ENCODE results near the gene KIAA0232. TPM values are rescaled to one million over a fixed set of nuclear protein-coding genes. Genes with fewer than 3 reads are reported as not detected.

KIAA0232 gene
- total and polyA plus RNA-seq, 4 donors, result 8.9 to 34.4 (median 18.5) TPM

GRCh38 chr4:6891436-6892170 lies 109.1 kb downstream of the KIAA0232 start (continued):
- TF ChIP-seq, protein P1, sequence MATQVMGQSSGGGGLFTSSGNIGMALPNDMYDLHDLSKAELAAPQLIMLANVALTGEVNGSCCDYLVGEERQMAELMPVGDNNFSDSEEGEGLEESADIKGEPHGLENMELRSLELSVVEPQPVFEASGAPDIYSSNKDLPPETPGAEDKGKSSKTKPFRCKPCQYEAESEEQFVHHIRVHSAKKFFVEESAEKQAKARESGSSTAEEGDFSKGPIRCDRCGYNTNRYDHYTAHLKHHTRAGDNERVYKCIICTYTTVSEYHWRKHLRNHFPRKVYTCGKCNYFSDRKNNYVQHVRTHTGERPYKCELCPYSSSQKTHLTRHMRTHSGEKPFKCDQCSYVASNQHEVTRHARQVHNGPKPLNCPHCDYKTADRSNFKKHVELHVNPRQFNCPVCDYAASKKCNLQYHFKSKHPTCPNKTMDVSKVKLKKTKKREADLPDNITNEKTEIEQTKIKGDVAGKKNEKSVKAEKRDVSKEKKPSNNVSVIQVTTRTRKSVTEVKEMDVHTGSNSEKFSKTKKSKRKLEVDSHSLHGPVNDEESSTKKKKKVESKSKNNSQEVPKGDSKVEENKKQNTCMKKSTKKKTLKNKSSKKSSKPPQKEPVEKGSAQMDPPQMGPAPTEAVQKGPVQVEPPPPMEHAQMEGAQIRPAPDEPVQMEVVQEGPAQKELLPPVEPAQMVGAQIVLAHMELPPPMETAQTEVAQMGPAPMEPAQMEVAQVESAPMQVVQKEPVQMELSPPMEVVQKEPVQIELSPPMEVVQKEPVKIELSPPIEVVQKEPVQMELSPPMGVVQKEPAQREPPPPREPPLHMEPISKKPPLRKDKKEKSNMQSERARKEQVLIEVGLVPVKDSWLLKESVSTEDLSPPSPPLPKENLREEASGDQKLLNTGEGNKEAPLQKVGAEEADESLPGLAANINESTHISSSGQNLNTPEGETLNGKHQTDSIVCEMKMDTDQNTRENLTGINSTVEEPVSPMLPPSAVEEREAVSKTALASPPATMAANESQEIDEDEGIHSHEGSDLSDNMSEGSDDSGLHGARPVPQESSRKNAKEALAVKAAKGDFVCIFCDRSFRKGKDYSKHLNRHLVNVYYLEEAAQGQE (IDR thresholded peaks at IDR 0.05), result peak; percentile 34
- TF ChIP-seq, protein P2, sequence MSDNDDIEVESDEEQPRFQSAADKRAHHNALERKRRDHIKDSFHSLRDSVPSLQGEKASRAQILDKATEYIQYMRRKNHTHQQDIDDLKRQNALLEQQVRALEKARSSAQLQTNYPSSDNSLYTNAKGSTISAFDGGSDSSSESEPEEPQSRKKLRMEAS (IDR thresholded peaks at IDR 0.05), result peak; percentile 84
- peak; percentile 74 for TF ChIP-seq HNF4G (IDR thresholded peaks at IDR 0.05)
- peak; percentile 93 to 94 for TF ChIP-seq HNF4A (conservative IDR thresholded peaks at IDR 0.05)
- TF ChIP-seq RXRA (IDR thresholded peaks at IDR 0.05), result peak; percentile 87 to 95

- 17% methylated on average over 20 of the region's 20 CpGs for WGBS
These were observed 109.8 kb downstream of the KIAA0232 start for GRCh38 chr4:6892190-6892908.

More at GRCh38 chr4:6892190-6892908, 109.8 kb downstream of the KIAA0232 start:
- peaks cover 0 to 3% (median 0%) of the 10 kb centered on the region in 4 donors for H3K9me3 ChIP-seq (ENCODE audit: control insufficient read depth in 4 of 4, low read length in 3 of 4)
- H3K4me1 ChIP-seq (ENCODE audit: control insufficient read depth in 4 of 4, insufficient read depth in 4 of 4, low read length in 3 of 4), result peaks cover 15 to 35% (median 26%) of the 10 kb centered on the region in 4 donors
- peak overlapping the region; percentile 45 to 77 for H3K9ac ChIP-seq (ENCODE audit: low read depth in 1 of 2, low read length in 2 of 2)
- H3K27me3 ChIP-seq (ENCODE audit: control insufficient read depth in 4 of 4, insufficient read depth in 4 of 4, low read length in 3 of 4), result no peaks in the 10 kb centered on the region
- no peaks in the 10 kb centered on the region for H3K36me3 ChIP-seq (ENCODE audit: control insufficient read depth in 4 of 4, insufficient read depth in 3 of 4, low read depth in 1 of 4, low read length in 3 of 4)
- H3K27ac ChIP-seq (ENCODE audit: low read depth in 1 of 2, low read length in 2 of 2), result peak overlapping the region; percentile 91 to 92
- peak; percentile 62 for TF ChIP-seq SP1 (IDR thresholded peaks at IDR 0.05)
- peak in 1 of 2 donors; percentile 18 for TF ChIP-seq JUND (IDR thresholded peaks at IDR 0.05)
- TF ChIP-seq, protein P3, sequence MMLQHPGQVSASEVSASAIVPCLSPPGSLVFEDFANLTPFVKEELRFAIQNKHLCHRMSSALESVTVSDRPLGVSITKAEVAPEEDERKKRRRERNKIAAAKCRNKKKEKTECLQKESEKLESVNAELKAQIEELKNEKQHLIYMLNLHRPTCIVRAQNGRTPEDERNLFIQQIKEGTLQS (IDR thresholded peaks at IDR 0.05), result no peak
- no peak for TF ChIP-seq ZBTB33 (IDR thresholded peaks at IDR 0.05)
- TF ChIP-seq HNF4G (IDR thresholded peaks at IDR 0.05), result no peak
- TF ChIP-seq HNF4A (conservative IDR thresholded peaks at IDR 0.05), result peak in 1 of 2 donors; percentile 49
- TF ChIP-seq YY1 (IDR thresholded peaks at IDR 0.05), result no peak
- TF ChIP-seq, protein P1 (IDR thresholded peaks at IDR 0.05), result peak; percentile 46
- no peak for TF ChIP-seq FOXA1 (IDR thresholded peaks at IDR 0.05)
- TF ChIP-seq TAF1 (conservative IDR thresholded peaks at IDR 0.05), result no peak
- TF ChIP-seq RAD21 (IDR thresholded peaks at IDR 0.05), result peak; percentile 71 to 76
- no peak for TF ChIP-seq GABPA (IDR thresholded peaks at IDR 0.05 in 1 of 2, conservative IDR thresholded peaks at IDR 0.05 in 1 of 2)
- TF ChIP-seq, protein P4, sequence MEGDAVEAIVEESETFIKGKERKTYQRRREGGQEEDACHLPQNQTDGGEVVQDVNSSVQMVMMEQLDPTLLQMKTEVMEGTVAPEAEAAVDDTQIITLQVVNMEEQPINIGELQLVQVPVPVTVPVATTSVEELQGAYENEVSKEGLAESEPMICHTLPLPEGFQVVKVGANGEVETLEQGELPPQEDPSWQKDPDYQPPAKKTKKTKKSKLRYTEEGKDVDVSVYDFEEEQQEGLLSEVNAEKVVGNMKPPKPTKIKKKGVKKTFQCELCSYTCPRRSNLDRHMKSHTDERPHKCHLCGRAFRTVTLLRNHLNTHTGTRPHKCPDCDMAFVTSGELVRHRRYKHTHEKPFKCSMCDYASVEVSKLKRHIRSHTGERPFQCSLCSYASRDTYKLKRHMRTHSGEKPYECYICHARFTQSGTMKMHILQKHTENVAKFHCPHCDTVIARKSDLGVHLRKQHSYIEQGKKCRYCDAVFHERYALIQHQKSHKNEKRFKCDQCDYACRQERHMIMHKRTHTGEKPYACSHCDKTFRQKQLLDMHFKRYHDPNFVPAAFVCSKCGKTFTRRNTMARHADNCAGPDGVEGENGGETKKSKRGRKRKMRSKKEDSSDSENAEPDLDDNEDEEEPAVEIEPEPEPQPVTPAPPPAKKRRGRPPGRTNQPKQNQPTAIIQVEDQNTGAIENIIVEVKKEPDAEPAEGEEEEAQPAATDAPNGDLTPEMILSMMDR (IDR thresholded peaks at IDR 0.05; ENCODE audit: low read depth, low read length, missing input control), result peak; percentile 26
- no peak for TF ChIP-seq FOXA2 (IDR thresholded peaks at IDR 0.05)
- TF ChIP-seq RXRA (IDR thresholded peaks at IDR 0.05), result peak; percentile 56 to 74
- TF ChIP-seq, protein P2 (IDR thresholded peaks at IDR 0.05), result no peak
- no peak for TF ChIP-seq NR2F2 (IDR thresholded peaks at IDR 0.05)
- no peak for TF ChIP-seq EGR1 (IDR thresholded peaks at IDR 0.05; ENCODE audit: low read depth in 2 of 2)
- H3K4me3 ChIP-seq (ENCODE audit: low read depth in 1 of 3, low read length in 3 of 3), result peak overlapping the region in 2 of 3 donors; percentile 22 to 28
- peak; percentile 54 for DNase-seq (ENCODE audit: low spot score)
